Occipital lobe (tissue), 2 donors: ENCODE results near the gene MCTP1. TPM values are rescaled to one million over a fixed set of nuclear protein-coding genes. Genes with fewer than 3 reads are reported as not detected.

Source experiments
- DNase-seq: peaks from one replicate; lab custom pipeline; 2025; lab: John Stamatoyannopoulos, UW
- total RNA-seq: library from RNA; depleted of rRNA; stranded (reverse); fragments of >200 nt; gene quantifications from one replicate; pipeline ENCODE4 v1.2.3, GENCODE V29; 2014

Gene MCTP1
- total RNA-seq = 147 TPM

GRCh38 chr5:95284572-95285408 lies at the start of gene MCTP1:
TSS of gene MCTP1 (minus strand) at chr5:95285094.
- peak; percentile 37 for DNase-seq

DNA sequence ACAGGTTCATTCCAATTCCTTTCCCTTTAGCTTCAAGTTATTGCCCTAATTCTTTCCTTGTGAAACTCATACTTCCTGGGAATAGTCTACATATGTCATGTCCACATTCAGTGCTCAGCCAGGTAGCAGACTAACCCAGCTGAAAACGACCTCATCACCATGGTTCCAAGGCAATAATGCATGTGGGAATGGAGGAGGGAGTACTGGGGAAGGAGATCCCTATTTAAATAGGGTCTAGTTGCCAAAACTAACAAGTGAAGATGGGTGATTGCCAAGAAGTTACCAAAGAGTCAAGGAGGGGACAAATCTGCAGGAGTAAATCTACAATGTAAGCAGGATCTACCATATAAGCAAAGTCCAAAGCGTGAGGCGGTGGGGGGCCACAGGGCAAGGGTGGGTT lies 47.3 kb upstream of the MCTP1 start:
- DNase-seq = no peak

- no peak for DNase-seq
Observed at GRCh38 chr5:95331358-95331757, 46.5 kb upstream of the MCTP1 start.

GRCh38 chr5:95327211-95327610 lies 42.3 kb upstream of the MCTP1 start:
- DNase-seq = no peak

GRCh38 chr5:95317687-95318086 lies 32.8 kb upstream of the MCTP1 start:
- DNase-seq = no peak

DNA sequence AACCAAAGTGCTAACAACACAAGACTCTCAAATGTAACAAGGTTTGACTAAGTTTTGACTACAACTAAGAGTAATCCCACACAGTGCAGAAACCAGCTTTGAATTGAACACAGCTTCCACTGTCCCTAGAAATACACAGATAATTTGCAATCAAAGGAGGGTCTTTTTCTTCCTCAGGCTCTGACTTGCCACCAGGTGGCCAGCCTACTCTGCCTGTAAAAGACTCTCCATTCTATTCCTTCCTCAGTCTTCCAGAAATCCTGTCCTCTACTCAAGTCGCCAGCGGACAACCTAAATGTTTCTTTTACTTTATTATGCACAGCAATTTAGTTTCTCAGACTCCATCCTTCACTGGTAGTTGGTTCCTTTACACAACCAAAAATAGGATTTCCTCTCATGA lies 32.2 kb upstream of the MCTP1 start:
- DNase-seq = no peak

- DNase-seq = no peak
Observed at GRCh38 chr5:95304711-95305110, 19.8 kb upstream of the MCTP1 start.

- no peak for DNase-seq
Observed at GRCh38 chr5:95298651-95299050, 13.8 kb upstream of the MCTP1 start.

- no peak for DNase-seq
Observed at GRCh38 chr5:95296291-95296690, 11.4 kb upstream of the MCTP1 start.

DNA sequence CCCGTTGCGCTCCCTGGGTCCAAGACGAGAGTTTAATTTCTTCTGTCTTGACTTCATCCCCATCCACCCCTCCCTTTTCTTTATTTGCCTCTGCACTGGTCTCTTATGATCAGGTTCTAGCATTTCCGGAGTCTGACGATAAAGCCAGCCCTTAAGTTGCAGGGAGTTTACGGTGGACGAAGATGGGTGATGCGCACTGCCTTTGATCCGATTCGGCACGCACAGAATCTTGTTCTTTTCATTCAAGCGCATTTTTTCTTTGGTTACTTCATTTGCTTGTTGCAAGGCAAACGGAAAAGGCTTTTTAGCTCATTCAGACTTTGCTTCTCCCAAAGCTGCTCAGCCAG lies 488 bp upstream of the MCTP1 start:
- DNase-seq = no peak

- no peak for DNase-seq
Observed at GRCh38 chr5:95283761-95284571, 928 bp downstream of the MCTP1 start.

- no peak for DNase-seq
Observed at GRCh38 chr5:95283022-95283615, 1.8 kb downstream of the MCTP1 start.

- no peak for DNase-seq
Observed at GRCh38 chr5:95281226-95281625, 3.7 kb downstream of the MCTP1 start.

- peak; percentile 29 for DNase-seq
Observed at GRCh38 chr5:95280401-95281095, 4.3 kb downstream of the MCTP1 start.

DNA sequence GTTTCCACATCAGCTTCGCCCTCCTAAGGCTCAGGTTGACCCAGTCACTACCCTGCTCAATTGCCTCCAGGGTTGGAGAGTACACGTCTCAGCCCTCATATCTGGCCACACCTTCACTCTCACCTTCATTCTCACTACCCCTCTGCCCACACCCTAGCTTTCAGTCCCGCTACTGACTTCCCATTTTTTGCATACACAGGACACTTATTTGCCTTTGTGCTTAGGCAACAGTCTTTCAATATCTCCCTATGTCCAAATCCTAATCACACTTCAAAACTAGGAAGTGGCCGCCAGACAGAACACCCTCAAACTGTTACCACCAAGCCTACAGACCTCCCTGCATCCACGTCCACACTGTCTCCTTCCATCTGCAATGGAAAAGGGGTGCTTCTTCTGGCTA lies 10.9 kb downstream of the MCTP1 start:
- no peak for DNase-seq

DNA sequence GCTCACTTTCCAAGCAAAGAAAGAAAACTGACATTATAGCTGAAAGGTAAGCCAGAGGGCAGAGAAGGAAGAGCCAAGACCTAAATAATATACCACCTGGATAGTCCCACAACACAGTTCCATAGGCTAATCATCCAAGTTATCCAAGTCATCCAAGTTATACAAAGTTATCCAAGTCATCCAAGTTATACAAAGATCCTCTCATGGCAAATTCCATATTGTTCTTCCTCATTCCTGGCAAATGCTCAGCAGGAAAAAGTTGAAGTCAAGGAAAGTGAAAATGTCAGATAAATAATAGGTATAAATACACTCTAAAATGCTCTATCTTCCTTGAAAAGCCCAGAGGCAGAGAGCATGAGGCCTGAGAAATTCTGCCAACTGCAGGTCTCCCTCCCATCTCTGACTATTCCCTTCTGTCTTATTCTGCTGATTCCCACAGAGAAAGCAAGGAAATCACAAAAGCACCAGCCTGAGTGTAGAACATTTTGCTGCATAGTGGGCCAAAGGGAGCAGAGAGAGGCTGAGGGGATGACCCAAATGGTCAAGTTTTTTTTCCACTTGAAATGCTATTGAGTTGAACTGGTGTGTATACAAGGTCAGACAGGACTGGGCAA lies 12.5 kb downstream of the MCTP1 start:
- DNase-seq = no peak

GRCh38 chr5:95262933-95263660 lies 21.8 kb downstream of the MCTP1 start:
- peak; percentile 7 for DNase-seq

DNA sequence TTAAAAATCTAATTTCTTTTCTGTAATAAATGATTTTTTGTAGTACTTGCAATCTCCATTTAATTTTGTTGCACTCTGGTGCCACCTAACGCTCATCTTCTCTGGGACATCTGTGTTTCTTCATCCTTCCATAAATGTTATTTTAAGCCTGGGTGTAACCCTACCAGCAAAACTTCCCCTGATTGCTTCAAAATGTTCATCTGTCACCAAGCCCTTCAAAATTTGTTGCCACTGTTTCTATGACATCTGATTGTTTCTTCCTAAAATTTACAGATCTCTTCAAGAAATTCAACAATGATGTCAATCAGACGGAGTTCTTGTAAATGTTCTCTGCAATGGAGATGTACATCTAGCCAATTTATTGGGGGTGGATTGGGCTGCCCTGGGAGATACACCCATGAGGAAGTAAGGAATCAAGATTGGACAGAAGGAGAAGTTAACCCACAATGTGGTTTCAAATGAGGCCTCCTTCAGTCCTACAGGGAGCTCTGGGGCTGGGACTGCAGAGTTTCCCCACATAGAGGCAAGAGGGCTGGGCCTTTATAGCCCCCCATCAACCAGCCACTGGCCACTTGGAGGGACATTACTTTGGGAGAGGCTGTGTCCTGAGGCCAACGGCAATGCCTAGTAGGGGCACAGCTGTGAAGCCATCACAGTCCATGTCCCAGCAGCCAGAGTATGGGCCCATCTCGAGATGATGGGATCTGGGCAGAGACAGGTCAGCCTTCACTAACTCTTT lies 23.3 kb downstream of the MCTP1 start:
- no peak for DNase-seq

GRCh38 chr5:95256991-95257390 lies 27.9 kb downstream of the MCTP1 start:
- DNase-seq = no peak

DNA sequence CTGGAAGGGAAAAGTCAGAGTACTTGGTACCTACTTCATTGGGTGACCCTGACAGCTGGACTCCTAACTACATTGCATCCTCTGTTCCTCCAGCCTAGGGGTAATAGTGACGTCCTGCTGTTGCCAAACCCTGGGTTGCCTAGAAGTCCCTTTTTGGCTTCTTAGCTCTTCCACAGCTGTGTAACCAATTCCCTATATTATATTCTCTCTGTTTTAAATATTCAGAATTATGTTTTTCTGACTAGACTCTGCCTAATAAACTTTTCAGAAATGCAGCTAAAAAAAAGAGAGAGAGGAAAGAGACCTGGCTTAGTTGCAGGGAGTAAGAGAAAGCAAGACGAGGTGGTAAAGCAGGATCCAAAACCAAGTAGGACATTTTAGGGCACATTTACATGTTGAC lies 28.4 kb downstream of the MCTP1 start:
- DNase-seq = no peak
